Kidney (tissue), 14 donors: Measurements from ENCODE around the gene RARA. TPM values are rescaled to one million over a fixed set of nuclear protein-coding genes. Genes with fewer than 3 reads are reported as not detected.

Source experiments
- DNase-seq, 5 donors: peaks; one replicate each; pipeline ENCODE4 v3.0.0-alpha.2; 2013 to 2020
- FAIRE-seq: peaks from 2 replicates; lab custom pipeline; 2012; peaks lifted over from hg19 to GRCh38; lab: Jason Lieb, UNC
- H3K27ac ChIP-seq, 2 donors: one replicate each; pipeline ENCODE4 v1.7.0; 2013; ENCODE audit warnings: low read depth in 2 of 2, low read length in 2 of 2, inconsistent platforms in 1 of 2
- H3K27me3 ChIP-seq: one replicate; pipeline ENCODE4 v1.7.1; 2013; ENCODE audit warnings: low read length, inconsistent platforms; ENCODE audit not compliant: control insufficient read depth, insufficient read depth
- H3K36me3 ChIP-seq, 3 donors: one replicate each; pipeline versions ENCODE4 v1.7.0 to v1.7.1; 2013; ENCODE audit warnings: low read length in 3 of 3, control low read depth in 1 of 3, inconsistent platforms in 1 of 3; ENCODE audit not compliant: insufficient read depth in 3 of 3, control insufficient read depth in 2 of 3
- H3K4me1 ChIP-seq, 3 donors: one replicate each; pipeline versions ENCODE4 v1.7.0 to v1.7.1; 2013; ENCODE audit warnings: low read length in 3 of 3, inconsistent platforms in 1 of 3, low read depth in 1 of 3; ENCODE audit not compliant: control insufficient read depth in 2 of 3, insufficient read depth in 2 of 3
- H3K4me3 ChIP-seq, 3 donors: one replicate each; pipeline versions ENCODE4 v1.7.0 to v1.8.1; 2013; ENCODE audit warnings: low read length in 3 of 3, control low read depth in 1 of 3, inconsistent platforms in 1 of 3
- H3K9ac ChIP-seq, 3 donors: one replicate each; pipeline versions ENCODE4 v1.7.0 to v1.7.1; 2013; ENCODE audit warnings: low read length in 3 of 3, control low read depth in 1 of 3, inconsistent platforms in 1 of 3
- H3K9me3 ChIP-seq, 3 donors: one replicate each; pipeline versions ENCODE4 v1.7.0 to v1.7.1; 2013; ENCODE audit warnings: low read length in 3 of 3, control low read depth in 1 of 3, inconsistent platforms in 1 of 3; ENCODE audit not compliant: control insufficient read depth in 2 of 3, insufficient read depth in 1 of 3
- CTCF ChIP-seq: IDR thresholded peaks from 3 replicates; pipeline ENCODE4 v1.5.1; 2012; ENCODE audit warnings: mild to moderate bottlenecking, moderate library complexity, borderline replicate concordance; ENCODE audit not compliant: insufficient read depth; ENCODE audit errors: extremely low read depth
- intact Hi-C: fragments of 100-400 bp; cut with DNase I; formaldehyde crosslinking; loops from one replicate; pipeline ENCODE4 v1.11.1; 2022
- polyA plus RNA-seq: library from polyadenylated mRNA; stranded (reverse); fragments of 350-450 nt; fragmentation: Illumina TruSeq; extraction: RNeasy Lipid Tissue Mini Kit (QIAGEN cat#74804); gene quantifications from one replicate; pipeline ENCODE4 v1.2.3, GENCODE V29; 2014; ENCODE audit warnings: low read depth, low replicate concordance; ENCODE audit not compliant: insufficient read depth
- total RNA-seq: library from RNA; stranded (reverse); fragmentation: NEBNext Ultra II Directional; extraction: Animal tissue kit (Norgen Biotek cat#: 25700); gene quantifications from one replicate; pipeline ENCODE4 v1.2.1, GENCODE V29; 2021
- donor health status: control.
- donor health status: control.
- donor health status: control.
- donor health status: control.
- donor health status: control.
- donor health status: DM: yes; HTN: yes; CAD: no.
- donor health status: Normal renal cell carcinoma (clear cell type).

RARA gene
- total and polyA plus RNA-seq, 2 donors from 2014 or later, result 22.5 to 45.7 TPM

GRCh38 chr17:40351359-40352236, 42.6 kb downstream of the RARA start:
- intact Hi-C loops, result loop anchor here (5.0 kb wide), 1 partner anchor 44 kb away; the partner anchor contains the start of gene RARA
- H3K4me1 ChIP-seq, result peaks cover 4 to 69% (median 48%) of the 10 kb centered on the region in 3 donors
- H3K27me3 ChIP-seq, result no peaks in the 10 kb centered on the region
- no peak for TF ChIP-seq CTCF
- FAIRE-seq (no peak), DNase-seq (peak in 2 of 5 donors; percentile 56 to 84)
- H3K36me3 ChIP-seq, result peaks cover 3 to 45% (median 20%) of the 10 kb centered on the region in 3 donors
- no peak overlapping the region for H3K4me3 ChIP-seq
- no peak overlapping the region for H3K27ac ChIP-seq
- no peaks in the 10 kb centered on the region for H3K9me3 ChIP-seq
- no peak overlapping the region for H3K9ac ChIP-seq

- H3K27ac ChIP-seq, result no peak overlapping the region
- FAIRE-seq (no peak), DNase-seq (peak in 1 of 5 donors; percentile 46)
- no peaks in the 10 kb centered on the region for H3K27me3 ChIP-seq
- no peak overlapping the region for H3K4me3 ChIP-seq
- no peak overlapping the region for H3K9ac ChIP-seq
- TF ChIP-seq CTCF, result no peak
- no peaks in the 10 kb centered on the region for H3K9me3 ChIP-seq
- peaks cover 4 to 62% (median 41%) of the 10 kb centered on the region in 3 donors for H3K4me1 ChIP-seq
- H3K36me3 ChIP-seq, result peaks cover 3 to 45% (median 20%) of the 10 kb centered on the region in 3 donors
- intact Hi-C loops, result loop anchor here (5.0 kb wide), 1 partner anchor 45 kb away; the partner anchor contains the start of gene RARA
Observed at GRCh38 chr17:40352237-40352778, 43.3 kb downstream of the RARA start.

- no peaks in the 10 kb centered on the region for H3K9me3 ChIP-seq
- no peak for TF ChIP-seq CTCF
- DNase-seq (peak in 1 of 5 donors; percentile 46), FAIRE-seq (no peak)
- peaks cover 3 to 45% (median 20%) of the 10 kb centered on the region in 3 donors for H3K36me3 ChIP-seq
- intact Hi-C loops, result loop anchor here (5.0 kb wide), 1 partner anchor 46 kb away; the partner anchor contains the start of gene RARA
- no peak overlapping the region for H3K4me3 ChIP-seq
- peaks cover 4 to 56% (median 39%) of the 10 kb centered on the region in 3 donors for H3K4me1 ChIP-seq
- H3K27ac ChIP-seq, result no peak overlapping the region
- H3K9ac ChIP-seq, result no peak overlapping the region
- no peaks in the 10 kb centered on the region for H3K27me3 ChIP-seq
Observed at GRCh38 chr17:40352779-40353394, 43.9 kb downstream of the RARA start.
